ENCODE data around the gene PTTG1IP.
"Not testable (repeated sequence)": the region's sequence is repeated elsewhere in the genome, so short reads cannot be mapped to it uniquely, and the experiment has no call there.

PTTG1IP gene

GRCh38 chr21:44914176-44914874 lies 40.8 kb upstream of the PTTG1IP start:
- Histone ChIP-seq H3K36me3 (no peaks in the 10 kb centered on the region), H3K9me3 (no peaks in the 10 kb centered on the region), H3K4me1 (peaks cover 0 to 38% (median 19%) of the 10 kb centered on the region in 4 donors), H3K4me3 (no peak overlapping the region), H3K27ac (no peak overlapping the region), H3K27me3 (peaks cover 0 to 15% of the 10 kb centered on the region in 2 donors)
- TF ChIP-seq CTCF (IDR thresholded peaks at IDR 0.05) = no peak
- intact Hi-C loops (cut with DNase I; ENCODE audit: low total_unique reads) = no loop called here
- DNase-seq = no peak

GRCh38 chr21:44913425-44914175 lies 40.1 kb upstream of the PTTG1IP start:
- H3K36me3 ChIP-seq = no peaks in the 10 kb centered on the region
- no peak overlapping the region for H3K4me3 ChIP-seq
- H3K27me3 ChIP-seq = peaks cover 0 to 11% of the 10 kb centered on the region in 2 donors
- TF ChIP-seq CTCF (IDR thresholded peaks at IDR 0.05) = no peak
- no peak overlapping the region for H3K27ac ChIP-seq
- peaks cover 0 to 45% (median 22%) of the 10 kb centered on the region in 4 donors for H3K4me1 ChIP-seq
- no peaks in the 10 kb centered on the region for H3K9me3 ChIP-seq
- intact Hi-C loops (cut with DNase I; ENCODE audit: low total_unique reads) = no loop called here
- no peak for DNase-seq

GRCh38 chr21:44912506-44913412 lies 39.3 kb upstream of the PTTG1IP start:
- DNase-seq; H3K4me3 ChIP-seq; H3K27ac ChIP-seq; H3K36me3 ChIP-seq; intact Hi-C loops (cut with DNase I; ENCODE audit: low total_unique reads); H3K9me3 ChIP-seq; H3K27me3 ChIP-seq: not testable (repeated sequence)
- peaks cover 0 to 45% (median 29%) of the 10 kb centered on the region in 4 donors for H3K4me1 ChIP-seq

- no peaks in the 10 kb centered on the region for H3K27me3 ChIP-seq
- no peaks in the 10 kb centered on the region for H3K36me3 ChIP-seq
- TF ChIP-seq CTCF (IDR thresholded peaks at IDR 0.05) = no peak
- no peak for DNase-seq
- no peak overlapping the region for H3K4me3 ChIP-seq
- H3K9me3 ChIP-seq = no peaks in the 10 kb centered on the region
- H3K4me1 ChIP-seq = peaks cover 0 to 51% (median 34%) of the 10 kb centered on the region in 4 donors
- H3K27ac ChIP-seq = peak overlapping the region in 1 of 2 donors; percentile 67
- intact Hi-C loops (cut with DNase I; ENCODE audit: low total_unique reads) = no loop called here
Observed at GRCh38 chr21:44912158-44912473, 38.6 kb upstream of the PTTG1IP start.

- intact Hi-C loops (cut with DNase I; ENCODE audit: low total_unique reads) = no loop called here
- Histone ChIP-seq H3K27ac (peak overlapping the region; percentile 16 to 67), H3K36me3 (no peaks in the 10 kb centered on the region), H3K4me1 (peaks cover 0 to 49% (median 34%) of the 10 kb centered on the region in 4 donors), H3K4me3 (no peak overlapping the region), H3K9me3 (no peaks in the 10 kb centered on the region), H3K27me3 (no peaks in the 10 kb centered on the region)
- peak; percentile 80 to 94 for DNase-seq
- TF ChIP-seq CTCF (IDR thresholded peaks at IDR 0.05) = peak; percentile 30 to 41
Observed at GRCh38 chr21:44911384-44912157, 38.1 kb upstream of the PTTG1IP start.

Measured in tibial artery (tissue), 4 donors.